HUDEP-2 (cell line): ENCODE measurements around the gene NOL4L.

ENCODE experiments used
- DNase-seq, 76 experiments: peaks; one replicate each; lab custom pipeline; 2025; ENCODE audit not compliant: unreplicated experiment in 76 of 76; lab: John Stamatoyannopoulos, UW

Gene NOL4L

GRCh38 chr20:32451340-32451681 is 133.8 kb downstream of the NOL4L start:
- no peak for DNase-seq

DNA sequence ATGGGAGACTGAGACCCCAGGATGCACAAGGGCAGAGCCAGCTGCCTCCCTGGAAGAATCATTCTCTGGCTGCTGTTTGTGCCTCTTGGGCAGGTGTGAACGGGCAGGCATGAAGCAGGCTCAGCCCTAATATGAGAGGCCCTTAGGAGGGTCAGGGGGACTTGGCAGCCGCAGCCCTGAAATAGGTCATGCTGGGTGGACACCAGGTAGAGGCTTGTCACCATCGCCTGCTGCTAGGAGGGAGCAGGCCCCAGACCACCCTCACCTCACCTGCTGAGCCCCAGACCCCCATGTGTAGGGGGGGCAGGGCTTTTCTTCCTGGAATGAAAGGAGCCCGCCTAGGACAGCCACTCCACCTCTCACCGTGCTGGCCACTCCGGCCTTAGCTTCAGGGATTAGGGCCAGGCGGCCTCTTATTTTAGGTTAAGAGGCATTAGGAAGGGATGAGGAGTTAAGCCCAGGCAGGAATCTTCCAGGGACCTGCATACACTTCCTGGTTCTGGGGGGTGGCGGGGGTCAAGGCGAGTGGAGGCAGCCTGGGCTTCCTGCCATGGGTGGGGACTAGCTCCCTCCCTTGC is 134.6 kb downstream of the NOL4L start:
- no peak for DNase-seq

GRCh38 chr20:32449890-32450401 is 135.2 kb downstream of the NOL4L start:
- no peak for DNase-seq

DNA sequence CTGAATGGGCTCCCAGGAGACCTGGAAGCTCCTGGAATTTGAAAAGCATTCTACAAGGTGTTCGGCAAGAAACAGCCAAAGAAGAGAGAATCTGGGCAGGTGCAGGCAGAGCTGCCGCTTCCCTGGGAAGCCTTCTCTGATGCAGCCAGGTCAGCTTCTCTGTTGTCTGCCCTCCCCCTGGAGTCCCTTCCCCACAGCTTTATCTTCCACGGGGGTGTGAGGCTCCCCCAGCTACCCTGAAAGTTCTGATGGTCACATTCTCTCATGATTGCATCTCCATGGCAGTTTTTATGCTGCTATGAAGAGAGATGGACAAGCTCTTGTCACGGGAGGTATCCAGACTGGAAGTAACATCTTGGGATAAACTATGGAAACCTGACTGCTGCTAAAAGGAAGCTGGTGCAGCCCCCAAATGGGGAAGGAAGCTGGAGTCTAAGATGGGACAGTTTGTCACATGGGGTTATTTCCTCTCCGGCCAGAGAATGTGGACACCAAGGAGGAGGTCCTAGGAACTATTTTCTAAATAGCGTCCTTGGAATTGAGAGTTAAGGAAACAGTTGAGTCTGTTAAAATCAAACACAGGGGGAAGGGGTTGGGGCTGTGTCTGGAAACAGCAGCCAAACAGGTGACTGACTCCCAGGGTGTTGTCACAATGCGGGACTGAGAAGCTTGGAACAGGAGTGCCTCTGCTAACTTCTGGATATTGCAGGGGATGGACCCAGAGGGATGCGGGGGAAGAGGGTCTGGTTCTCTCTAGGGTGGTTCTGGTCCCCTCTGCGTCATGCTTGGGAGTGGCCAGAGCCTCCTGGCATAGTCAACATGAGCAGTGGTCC is 135.9 kb downstream of the NOL4L start:
- no peak for DNase-seq

DNA sequence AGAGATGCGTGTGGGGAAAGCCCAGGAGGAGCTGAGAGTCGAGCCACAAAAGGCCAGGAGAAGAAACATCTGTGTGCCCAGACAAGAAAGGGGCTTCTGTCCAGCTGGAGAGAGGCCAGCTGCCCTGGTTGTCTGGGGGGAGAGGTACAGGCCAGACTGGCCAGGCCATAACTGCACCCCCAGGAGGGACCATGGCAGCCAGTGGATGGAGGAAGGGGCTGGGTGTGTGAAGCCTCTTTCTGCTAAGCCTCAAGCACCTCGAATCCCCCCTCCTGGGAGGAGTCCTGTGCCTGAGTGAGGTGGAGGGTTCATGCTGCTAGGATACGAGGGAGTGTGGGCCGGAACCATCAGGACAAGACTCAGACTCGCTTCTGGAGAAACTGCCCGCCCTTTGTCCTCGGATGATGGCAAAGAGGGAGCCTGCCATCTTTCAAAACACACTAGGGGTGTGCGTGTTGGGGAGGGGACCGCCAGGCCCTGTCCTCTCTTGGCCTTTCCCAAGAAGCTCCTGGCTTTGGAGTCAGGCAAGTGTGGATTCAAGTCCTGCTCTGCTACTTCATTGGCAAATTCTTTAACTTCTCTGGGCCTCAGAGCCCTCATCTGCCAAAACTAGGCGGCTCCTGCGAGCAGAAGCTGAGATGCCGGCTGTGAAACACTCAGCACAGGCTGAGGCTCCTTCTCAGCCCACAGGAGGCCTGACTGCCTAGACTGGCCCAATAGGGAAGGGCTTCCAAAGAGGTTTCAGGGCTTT is 136.7 kb downstream of the NOL4L start:
- DNase-seq = no peak

DNA sequence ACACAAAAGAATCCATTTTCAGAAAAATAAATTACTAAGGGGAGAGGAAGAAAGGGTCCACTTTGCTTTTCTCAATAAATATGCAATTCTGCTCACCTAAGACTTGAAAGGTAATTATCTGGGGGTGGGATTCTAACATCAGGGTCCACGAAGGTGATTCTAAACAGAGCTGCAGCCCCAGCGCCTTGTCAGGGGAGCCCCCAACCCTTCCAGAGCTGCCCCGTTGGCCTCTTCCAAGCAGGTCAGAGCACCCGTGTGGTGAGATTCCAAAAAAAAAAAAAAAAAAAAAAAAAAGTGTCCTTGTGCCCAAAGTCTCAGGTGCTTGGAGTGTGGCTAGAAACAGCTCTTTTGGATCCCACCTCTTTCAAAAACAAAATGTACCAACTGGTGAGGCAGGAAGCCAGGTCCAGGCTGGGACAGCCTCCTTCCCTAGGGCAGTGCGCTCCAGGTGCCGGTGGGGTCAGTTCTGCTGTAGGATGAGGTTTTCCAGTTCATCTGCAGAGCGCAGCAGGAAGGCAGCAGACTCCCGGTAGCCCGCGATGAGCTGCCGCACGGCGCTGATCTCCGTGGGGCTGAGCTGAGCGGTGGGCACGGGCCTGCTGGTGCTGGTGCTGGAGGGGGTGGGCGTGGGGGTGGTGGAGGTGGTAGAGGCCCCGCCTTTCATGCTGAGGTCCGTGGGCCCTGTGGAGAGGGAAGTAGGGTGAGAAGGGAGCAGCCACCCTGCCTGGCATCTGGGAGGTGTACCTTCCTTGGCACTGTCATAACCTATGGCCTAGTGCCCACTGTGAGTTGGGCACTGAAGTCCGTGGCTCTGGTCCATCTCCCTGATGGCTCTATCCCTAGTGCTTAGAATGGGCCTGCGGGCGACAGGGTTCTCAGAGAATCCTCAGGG is 137.8 kb downstream of the NOL4L start:
- DNase-seq = no peak

DNA sequence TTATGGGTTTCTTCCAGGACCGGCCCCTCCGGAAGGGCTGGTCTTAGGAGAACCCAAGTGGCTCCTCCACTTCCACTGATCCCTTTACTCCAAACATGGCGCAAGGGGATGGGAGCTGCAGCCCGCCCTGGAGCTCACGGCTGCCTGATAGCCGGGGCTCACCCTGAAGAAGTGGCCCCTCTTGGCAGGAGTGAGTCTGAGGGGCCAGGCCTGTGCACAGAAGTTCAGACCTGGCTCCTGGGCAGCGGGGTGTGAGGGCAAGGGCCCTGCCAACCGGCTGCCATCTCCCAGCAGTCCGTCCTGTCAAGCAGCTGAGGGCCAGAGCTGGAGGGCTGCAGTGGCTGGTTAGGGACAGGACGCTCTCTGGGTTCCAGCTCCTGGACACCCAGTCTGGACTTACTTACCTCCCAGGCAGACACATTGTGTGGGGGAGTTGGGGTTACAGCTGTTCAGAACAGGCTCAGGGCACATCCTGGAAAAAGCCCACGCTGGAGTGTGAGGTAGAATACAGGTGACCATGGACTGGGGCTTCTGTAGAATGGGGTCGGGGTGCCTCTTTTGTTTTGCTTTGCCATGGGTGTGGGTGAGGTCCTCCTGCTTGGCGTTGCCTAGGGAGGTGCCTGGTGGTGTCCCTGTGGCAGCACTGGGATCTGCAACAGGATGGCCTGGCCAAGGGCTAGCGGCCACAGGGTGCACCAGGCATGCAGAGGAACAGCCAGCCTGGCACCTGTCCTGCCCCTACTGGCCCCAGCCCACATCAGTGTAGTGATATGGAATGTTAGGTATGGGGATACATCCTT is 138.6 kb downstream of the NOL4L start:
- no peak for DNase-seq

DNA sequence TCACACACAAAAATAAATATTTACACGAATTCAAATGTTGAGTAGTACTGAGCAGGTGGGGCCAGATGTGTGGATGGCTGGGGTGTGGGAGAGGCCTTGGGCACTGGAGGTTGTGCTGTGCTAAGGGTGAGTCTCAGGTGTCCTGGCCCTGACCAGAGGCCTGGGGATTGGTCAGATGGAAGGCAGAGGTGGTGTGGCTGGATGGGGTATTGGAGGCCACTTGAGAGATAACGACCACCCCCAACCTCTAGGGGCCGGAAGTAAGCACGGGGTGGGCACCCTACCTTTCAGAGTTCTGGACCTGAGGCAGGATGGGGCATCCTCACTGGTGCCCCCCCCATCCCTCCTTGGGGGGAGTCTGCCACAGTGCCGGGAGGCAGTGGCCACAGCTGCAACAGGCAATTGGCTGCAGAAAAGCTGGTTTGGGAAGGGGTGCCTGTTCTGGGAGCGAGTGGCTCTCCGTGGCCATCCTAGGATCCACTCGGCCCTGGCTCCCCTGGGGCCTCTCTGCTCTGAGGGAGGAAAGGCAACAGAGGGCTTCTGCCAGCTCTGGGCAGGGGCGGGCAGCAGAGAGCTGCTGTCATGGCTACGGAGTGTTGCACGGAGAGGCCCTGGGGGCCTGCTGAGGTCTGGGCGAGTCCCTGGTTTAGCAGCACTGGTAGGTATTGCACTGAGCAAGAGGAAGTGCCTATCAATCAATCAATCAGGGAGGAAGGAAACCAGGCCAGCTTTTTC is 139.4 kb downstream of the NOL4L start:
- no peak for DNase-seq

GRCh38 chr20:32444474-32445220 is 140.5 kb downstream of the NOL4L start:
- DNase-seq = no peak

DNA sequence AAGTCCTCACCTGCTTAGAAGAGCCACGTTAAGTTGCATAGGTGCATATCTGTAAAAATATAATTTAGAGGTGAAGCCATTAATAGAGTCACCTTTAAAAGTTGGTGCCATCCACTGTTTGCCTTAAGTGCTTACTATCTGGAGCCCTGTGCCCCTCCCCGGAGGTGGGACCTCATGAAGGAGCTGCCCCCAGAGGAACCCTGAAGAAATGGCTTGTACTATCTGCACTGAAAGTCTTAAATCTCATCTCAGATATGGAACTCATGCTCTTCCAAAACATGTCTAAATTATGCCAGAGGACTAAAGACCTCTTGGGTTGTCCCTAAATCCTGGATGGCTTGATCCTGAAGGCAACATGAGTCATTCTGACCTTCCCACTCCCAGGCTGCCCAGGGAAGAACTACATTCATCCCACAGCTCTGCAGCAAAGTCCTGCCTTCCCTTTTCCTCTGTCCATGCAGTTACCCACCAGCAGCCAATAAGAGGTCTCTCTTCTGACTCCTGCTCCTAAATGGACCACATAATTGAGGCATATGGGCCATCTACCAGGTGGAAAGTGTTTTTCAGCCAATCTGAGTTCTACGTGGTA is 141.7 kb downstream of the NOL4L start:
- DNase-seq = no peak

GRCh38 chr20:32442630-32443373 is 142.3 kb downstream of the NOL4L start:
- DNase-seq = no peak

DNA sequence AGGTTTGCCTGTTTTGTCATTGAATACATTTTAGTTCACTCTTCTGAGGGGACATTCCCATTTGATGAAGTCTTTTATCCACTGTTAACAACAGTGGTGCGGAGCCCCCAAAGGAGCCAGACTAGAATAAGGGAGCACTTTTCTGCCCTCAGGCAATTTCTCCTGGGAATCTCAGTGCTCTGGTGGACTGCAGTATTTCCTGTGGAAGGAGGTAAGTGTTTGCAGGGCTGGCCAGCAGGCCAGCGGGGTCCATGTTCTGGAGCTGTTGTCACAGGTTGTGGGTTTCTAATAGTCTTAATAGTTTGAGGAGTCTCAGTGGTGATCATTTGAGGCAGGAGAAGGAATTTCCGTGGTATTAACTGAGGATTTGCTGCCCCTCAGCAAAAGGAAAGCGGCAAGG is 143.5 kb downstream of the NOL4L start:
- DNase-seq = no peak

- no peak for DNase-seq
Measured at GRCh38 chr20:32440758-32441078, 144.4 kb downstream of the NOL4L start.

GRCh38 chr20:32440069-32440757 is 144.9 kb downstream of the NOL4L start:
- DNase-seq = no peak

- DNase-seq = peak in 1 of 76 experiments; percentile 8
Measured at GRCh38 chr20:32439132-32439829, 145.9 kb downstream of the NOL4L start.

GRCh38 chr20:32438331-32438858 is 146.7 kb downstream of the NOL4L start:
- DNase-seq = no peak
